Measurements from ENCODE around the gene IL16.

The IL16 gene

DNA sequence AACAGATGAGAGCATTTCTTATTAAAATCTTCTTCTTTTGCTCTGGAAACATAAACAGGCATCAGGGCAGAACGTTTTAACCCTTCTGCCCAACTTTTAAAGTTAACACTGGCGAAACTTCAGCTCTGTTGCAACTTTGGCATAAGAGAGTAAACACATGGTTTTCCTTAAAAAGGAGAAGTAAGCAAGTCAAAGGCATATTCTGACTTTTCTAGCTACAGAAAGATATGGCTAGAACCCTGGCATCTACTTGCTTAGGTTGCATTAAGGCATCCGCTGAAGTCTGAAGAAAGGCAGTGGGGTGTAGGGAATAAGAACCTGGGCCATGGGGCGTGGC, 13.3 kb upstream of the IL16 start:
- Histone ChIP-seq H3K36me3 (no peaks in the 10 kb centered on the region), H3K27ac (no peak overlapping the region), H3K27me3 (no peaks in the 10 kb centered on the region), H3K9me3 (no peaks in the 10 kb centered on the region), H3K4me2 (no peak overlapping the region), H3K4me3 (no peak overlapping the region), H3K9ac (no peak overlapping the region), H4K20me1 (no peaks in the 10 kb centered on the region), H3K4me1 (peaks cover 4% of the 10 kb centered on the region; the same call in 1 of the 2 replicates)
- TF ChIP-seq Cebpa-rat (IDR thresholded peaks at IDR 0.05) = no peak

GRCh38 chr15:81184188-81184587, 12.5 kb upstream of the IL16 start:
- no peaks in the 10 kb centered on the region for H3K36me3 ChIP-seq
- no peak overlapping the region for H3K27ac ChIP-seq
- no peak overlapping the region for H3K4me2 ChIP-seq
- no peaks in the 10 kb centered on the region for H3K27me3 ChIP-seq
- H3K4me1 ChIP-seq = peaks cover 4% of the 10 kb centered on the region; the same call in 1 of the 2 replicates
- H3K9me3 ChIP-seq = no peaks in the 10 kb centered on the region
- TF ChIP-seq Cebpa-rat (IDR thresholded peaks at IDR 0.05) = no peak
- H4K20me1 ChIP-seq = no peaks in the 10 kb centered on the region
- H3K4me3 ChIP-seq = no peak overlapping the region
- no peak overlapping the region for H3K9ac ChIP-seq

GRCh38 chr15:81185631-81186295, 10.9 kb upstream of the IL16 start:
- H3K27me3 ChIP-seq = no peaks in the 10 kb centered on the region
- no peak overlapping the region for H3K9ac ChIP-seq
- no peaks in the 10 kb centered on the region for H4K20me1 ChIP-seq
- H3K27ac ChIP-seq = no peak overlapping the region
- no peak overlapping the region for H3K4me2 ChIP-seq
- no peak overlapping the region for H3K4me3 ChIP-seq
- no peak for TF ChIP-seq Cebpa-rat (IDR thresholded peaks at IDR 0.05)
- H3K9me3 ChIP-seq = no peaks in the 10 kb centered on the region
- H3K4me1 ChIP-seq = peaks cover 4% of the 10 kb centered on the region; the same call in 1 of the 2 replicates
- no peaks in the 10 kb centered on the region for H3K36me3 ChIP-seq

DNA sequence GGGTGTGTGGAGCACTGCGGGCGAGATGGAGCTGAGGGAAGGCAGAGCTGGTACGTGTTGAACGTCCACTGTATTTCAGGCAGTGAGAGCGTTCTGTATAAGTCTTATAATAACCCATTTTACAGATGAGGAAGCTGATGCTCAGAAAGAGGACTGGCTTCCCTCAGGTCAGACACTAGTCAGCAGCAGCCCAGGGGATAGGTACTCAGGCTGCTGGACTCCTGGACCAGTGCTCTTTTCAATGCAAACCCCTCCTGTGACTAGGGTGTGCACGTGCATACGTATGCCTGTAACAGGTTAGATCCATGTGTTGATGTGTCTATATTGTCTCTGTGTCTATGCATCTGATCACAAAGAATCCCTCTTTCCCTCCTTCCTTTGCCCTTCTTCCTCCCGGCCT, 8.3 kb upstream of the IL16 start:
- TF ChIP-seq Cebpa-rat (IDR thresholded peaks at IDR 0.05) = no peak
- no peak overlapping the region for H3K4me3 ChIP-seq
- H3K27me3 ChIP-seq = no peaks in the 10 kb centered on the region
- no peak overlapping the region for H3K27ac ChIP-seq
- H4K20me1 ChIP-seq = no peaks in the 10 kb centered on the region
- H3K4me2 ChIP-seq = no peak overlapping the region
- no peaks in the 10 kb centered on the region for H3K9me3 ChIP-seq
- no peaks in the 10 kb centered on the region for H3K4me1 ChIP-seq
- no peak overlapping the region for H3K9ac ChIP-seq
- no peaks in the 10 kb centered on the region for H3K36me3 ChIP-seq

GRCh38 chr15:81189583-81190283, 6.9 kb upstream of the IL16 start:
- H3K9me3 ChIP-seq = no peaks in the 10 kb centered on the region
- no peak overlapping the region for H3K9ac ChIP-seq
- no peak overlapping the region for H3K27ac ChIP-seq
- H3K4me1 ChIP-seq = no peaks in the 10 kb centered on the region
- no peaks in the 10 kb centered on the region for H4K20me1 ChIP-seq
- no peaks in the 10 kb centered on the region for H3K36me3 ChIP-seq
- H3K27me3 ChIP-seq = no peaks in the 10 kb centered on the region
- H3K4me3 ChIP-seq = no peak overlapping the region
- H3K4me2 ChIP-seq = no peak overlapping the region
- TF ChIP-seq Cebpa-rat (IDR thresholded peaks at IDR 0.05) = no peak

DNA sequence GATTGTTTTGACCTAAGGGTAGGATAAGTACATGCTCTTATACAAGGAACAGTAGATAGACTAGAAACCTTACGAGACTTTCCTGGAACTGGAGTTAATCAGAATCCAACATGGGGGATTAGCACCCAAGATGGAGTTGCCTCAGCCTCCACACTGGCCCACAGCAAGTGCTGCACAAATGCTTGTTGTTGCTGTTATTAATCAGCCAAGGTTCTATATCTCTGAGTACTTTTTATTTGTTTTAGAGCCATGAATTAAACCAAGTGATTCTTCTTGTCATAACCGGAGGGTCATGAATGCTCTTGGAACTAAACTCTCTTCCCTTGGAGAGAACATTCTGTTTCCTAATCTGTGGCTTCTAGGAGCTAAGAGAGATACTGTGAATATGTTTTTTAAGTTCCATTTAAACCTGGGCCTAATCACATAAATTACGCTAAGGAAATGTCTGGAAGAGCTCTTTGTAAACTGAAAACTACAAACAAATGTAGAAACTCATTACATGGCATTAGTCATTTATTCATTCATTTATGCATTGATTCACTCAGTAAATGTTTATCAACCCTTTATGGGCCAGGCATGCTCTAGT, 5.7 kb upstream of the IL16 start:
- Histone ChIP-seq H3K27me3 (no peaks in the 10 kb centered on the region), H3K9me3 (no peaks in the 10 kb centered on the region), H3K4me2 (no peak overlapping the region), H3K4me1 (no peaks in the 10 kb centered on the region), H3K27ac (no peak overlapping the region), H3K9ac (no peak overlapping the region), H3K36me3 (no peaks in the 10 kb centered on the region), H3K4me3 (no peak overlapping the region), H4K20me1 (no peaks in the 10 kb centered on the region)
- no peak for TF ChIP-seq Cebpa-rat (IDR thresholded peaks at IDR 0.05)

DNA sequence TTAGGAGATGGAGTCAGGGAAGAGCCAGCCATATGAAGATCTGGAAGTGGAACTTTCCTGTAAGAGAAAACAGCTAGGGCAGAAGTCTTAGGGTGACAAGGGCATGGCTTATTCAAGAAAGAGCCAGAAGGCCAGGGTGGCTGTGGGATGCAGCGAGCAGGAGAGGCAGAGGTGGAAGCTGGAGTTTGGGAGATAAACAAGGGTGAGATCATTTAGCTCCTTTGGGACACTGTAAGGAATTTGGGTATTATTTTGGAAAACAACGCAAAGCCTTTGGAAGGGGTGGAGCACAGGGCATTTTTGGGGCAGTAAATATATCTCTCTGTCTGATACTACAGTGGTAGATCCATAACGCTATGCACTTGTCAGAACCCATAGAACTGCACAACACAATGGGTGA, 5.0 kb upstream of the IL16 start:
- H3K4me1 ChIP-seq = no peaks in the 10 kb centered on the region
- H3K9ac ChIP-seq = no peak overlapping the region
- H3K4me2 ChIP-seq = no peak overlapping the region
- no peaks in the 10 kb centered on the region for H4K20me1 ChIP-seq
- no peak overlapping the region for H3K27ac ChIP-seq
- H3K27me3 ChIP-seq = no peaks in the 10 kb centered on the region
- no peaks in the 10 kb centered on the region for H3K9me3 ChIP-seq
- no peak for TF ChIP-seq Cebpa-rat (IDR thresholded peaks at IDR 0.05)
- H3K4me3 ChIP-seq = no peak overlapping the region
- no peaks in the 10 kb centered on the region for H3K36me3 ChIP-seq

DNA sequence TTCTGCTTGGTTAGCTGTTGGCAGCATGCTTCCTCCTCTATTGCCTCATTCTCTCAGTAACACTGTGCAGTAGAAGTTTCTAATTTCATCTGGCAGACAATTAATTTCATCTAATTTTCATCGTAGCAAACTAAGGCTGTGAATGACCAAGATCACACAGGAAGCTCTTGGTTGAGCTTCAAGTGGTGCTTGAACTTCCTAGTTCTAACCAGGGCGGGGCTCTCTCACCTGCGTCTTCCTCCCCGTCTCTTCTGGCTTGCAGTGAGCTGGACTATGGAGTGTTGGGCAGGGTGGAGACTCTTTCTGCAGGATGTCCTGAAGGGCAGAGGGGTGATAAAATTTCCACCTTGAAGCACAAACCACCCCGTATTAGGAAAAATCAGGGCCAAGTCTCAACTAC, 2.0 kb upstream of the IL16 start:
- H4K20me1 ChIP-seq = no peaks in the 10 kb centered on the region
- no peaks in the 10 kb centered on the region for H3K36me3 ChIP-seq
- peaks cover 5% of the 10 kb centered on the region for H3K4me1 ChIP-seq
- no peaks in the 10 kb centered on the region for H3K9me3 ChIP-seq
- no peak overlapping the region for H3K4me3 ChIP-seq
- H3K4me2 ChIP-seq = no peak overlapping the region
- H3K27me3 ChIP-seq = no peaks in the 10 kb centered on the region
- TF ChIP-seq Cebpa-rat (IDR thresholded peaks at IDR 0.05) = no peak
- H3K27ac ChIP-seq = no peak overlapping the region
- no peak overlapping the region for H3K9ac ChIP-seq

- Histone ChIP-seq H3K27me3 (no peaks in the 10 kb centered on the region), H3K9ac (no peak overlapping the region), H3K27ac (no peak overlapping the region), H3K36me3 (no peaks in the 10 kb centered on the region), H3K4me3 (no peak overlapping the region), H4K20me1 (no peaks in the 10 kb centered on the region), H3K4me1 (peaks cover 7% of the 10 kb centered on the region), H3K4me2 (no peak overlapping the region), H3K9me3 (no peaks in the 10 kb centered on the region)
- TF ChIP-seq Cebpa-rat (IDR thresholded peaks at IDR 0.05) = no peak
Measured at GRCh38 chr15:81195339-81195864, 1.3 kb upstream of the IL16 start.

- Histone ChIP-seq H3K36me3 (no peaks in the 10 kb centered on the region), H3K27me3 (no peaks in the 10 kb centered on the region), H3K4me3 (no peak overlapping the region), H4K20me1 (no peaks in the 10 kb centered on the region), H3K9ac (no peak overlapping the region), H3K9me3 (0 out of 2 replicates have a peak, but pooled peaks cover 3% of the 10 kb centered on the region), H3K4me2 (no peak overlapping the region), H3K4me1 (peaks cover 7% of the 10 kb centered on the region), H3K27ac (no peak overlapping the region)
- no peak for TF ChIP-seq Cebpa-rat (IDR thresholded peaks at IDR 0.05)
Measured at GRCh38 chr15:81197255-81197630, 564 bp downstream of the IL16 start.

Data from BLaER1 (cell line).